ENCODE data around the gene KCNJ10.

DNA sequence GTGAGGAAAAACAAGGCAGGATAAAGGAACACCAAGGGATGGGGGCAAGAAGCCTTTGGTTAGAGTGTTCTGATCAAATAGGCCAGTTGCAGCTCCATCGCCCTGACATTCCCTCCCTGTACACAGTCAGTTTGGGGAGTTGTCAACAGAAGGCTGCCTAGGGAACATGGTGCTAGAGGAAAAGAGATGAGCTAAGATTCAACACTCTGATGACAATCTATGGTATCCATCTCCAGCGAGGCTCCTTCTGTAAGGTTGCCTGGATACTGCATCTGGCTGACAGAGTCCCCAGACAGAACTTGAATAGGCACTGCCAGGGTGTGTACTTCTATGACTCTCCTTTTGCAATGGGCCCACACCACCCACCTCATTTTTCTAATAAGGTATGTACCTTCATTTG lies 104.7 kb downstream of the KCNJ10 start:
- TF ChIP-seq, protein P1, sequence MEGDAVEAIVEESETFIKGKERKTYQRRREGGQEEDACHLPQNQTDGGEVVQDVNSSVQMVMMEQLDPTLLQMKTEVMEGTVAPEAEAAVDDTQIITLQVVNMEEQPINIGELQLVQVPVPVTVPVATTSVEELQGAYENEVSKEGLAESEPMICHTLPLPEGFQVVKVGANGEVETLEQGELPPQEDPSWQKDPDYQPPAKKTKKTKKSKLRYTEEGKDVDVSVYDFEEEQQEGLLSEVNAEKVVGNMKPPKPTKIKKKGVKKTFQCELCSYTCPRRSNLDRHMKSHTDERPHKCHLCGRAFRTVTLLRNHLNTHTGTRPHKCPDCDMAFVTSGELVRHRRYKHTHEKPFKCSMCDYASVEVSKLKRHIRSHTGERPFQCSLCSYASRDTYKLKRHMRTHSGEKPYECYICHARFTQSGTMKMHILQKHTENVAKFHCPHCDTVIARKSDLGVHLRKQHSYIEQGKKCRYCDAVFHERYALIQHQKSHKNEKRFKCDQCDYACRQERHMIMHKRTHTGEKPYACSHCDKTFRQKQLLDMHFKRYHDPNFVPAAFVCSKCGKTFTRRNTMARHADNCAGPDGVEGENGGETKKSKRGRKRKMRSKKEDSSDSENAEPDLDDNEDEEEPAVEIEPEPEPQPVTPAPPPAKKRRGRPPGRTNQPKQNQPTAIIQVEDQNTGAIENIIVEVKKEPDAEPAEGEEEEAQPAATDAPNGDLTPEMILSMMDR (IDR thresholded peaks at IDR 0.05): no peak
- no peak for TF ChIP-seq ZFX (IDR thresholded peaks at IDR 0.05; ENCODE audit: borderline replicate concordance)

Data from 22Rv1 (cell line).